H9 (cell line): ENCODE data around the gene FGFBP2. TPM values are rescaled to one million over a fixed set of nuclear protein-coding genes. Genes with fewer than 3 reads are reported as not detected.

Experiments
- DNase-seq: peaks from one replicate; pipeline ENCODE4 v3.0.0-alpha.2; 2017
- H2AFZ ChIP-seq: one replicate; pipeline ENCODE4 v1.6.1; 2013; ENCODE audit warnings: mild to moderate bottlenecking, low read length, control low read depth, moderate library complexity
- H2AK5ac ChIP-seq: 2 replicates; pipeline ENCODE4 v1.6.1; 2013; ENCODE audit warnings: low read length, control low read depth, mixed read lengths; ENCODE audit not compliant: insufficient read length
- H2BK120ac ChIP-seq: one replicate; pipeline ENCODE4 v1.6.1; 2013; ENCODE audit warnings: low read depth, mild to moderate bottlenecking, low read length, control low read depth, inconsistent platforms; ENCODE audit not compliant: poor library complexity, severe bottlenecking
- H2BK12ac ChIP-seq: 2 replicates; pipeline ENCODE4 v1.6.1; 2013; ENCODE audit warnings: low read length, control low read depth, mixed read lengths, low read depth; ENCODE audit not compliant: insufficient read length
- H2BK15ac ChIP-seq: 2 replicates; pipeline ENCODE4 v1.6.1; 2013; ENCODE audit warnings: low read depth, low read length, control low read depth
- H2BK20ac ChIP-seq: one replicate; pipeline ENCODE4 v1.6.1; 2013; ENCODE audit warnings: low read depth, mild to moderate bottlenecking, low read length, control low read depth, inconsistent platforms; ENCODE audit not compliant: poor library complexity, severe bottlenecking
- H2BK5ac ChIP-seq: 2 replicates; pipeline ENCODE4 v1.6.1; 2013; ENCODE audit warnings: low read length, control low read depth, mixed read lengths; ENCODE audit not compliant: insufficient read length
- H3K14ac ChIP-seq: 2 replicates; pipeline ENCODE4 v1.6.1; 2013; ENCODE audit warnings: low read length, control low read depth; ENCODE audit not compliant: insufficient read depth
- H3K18ac ChIP-seq: 2 replicates; pipeline ENCODE4 v1.6.1; 2013; ENCODE audit warnings: low read depth, mild to moderate bottlenecking, mixed read lengths, low read length, control low read depth; ENCODE audit not compliant: insufficient read length
- H3K23ac ChIP-seq: 2 replicates; pipeline ENCODE4 v1.6.1; 2013; ENCODE audit warnings: low read length, control low read depth, mixed read lengths, low read depth; ENCODE audit not compliant: insufficient read length
- H3K23me2 ChIP-seq: 2 replicates; pipeline ENCODE4 v1.6.1; 2013; ENCODE audit warnings: low read depth, mild to moderate bottlenecking, mixed read lengths, low read length, control low read depth; ENCODE audit not compliant: insufficient read length, poor library complexity, severe bottlenecking
- H3K27ac ChIP-seq: 2 replicates; pipeline ENCODE4 v1.5.1; 2013; ENCODE audit warnings: low read length, control low read depth, mixed read lengths, low read depth; ENCODE audit not compliant: insufficient read length
- H3K27me3 ChIP-seq: 2 replicates; pipeline ENCODE4 v1.6.1; 2013; ENCODE audit warnings: low read length, control low read depth, inconsistent platforms; ENCODE audit not compliant: insufficient read depth
- H3K4ac ChIP-seq: 2 replicates; pipeline ENCODE4 v1.6.1; 2013; ENCODE audit warnings: low read depth, mild to moderate bottlenecking, control low read depth, inconsistent platforms, low read length, moderate library complexity
- H3K4me1 ChIP-seq: 2 replicates; pipeline ENCODE4 v1.6.1; 2013; ENCODE audit warnings: low read length, control low read depth, inconsistent platforms; ENCODE audit not compliant: insufficient read depth
- H3K4me2 ChIP-seq: 2 replicates; pipeline ENCODE4 v1.6.1; 2013; ENCODE audit warnings: low read length, control low read depth, mixed read lengths; ENCODE audit not compliant: insufficient read length, insufficient read depth
- H3K56ac ChIP-seq: 2 replicates; pipeline ENCODE4 v1.6.1; 2013; ENCODE audit warnings: low read depth, mild to moderate bottlenecking, mixed read lengths, low read length, control low read depth; ENCODE audit not compliant: insufficient read length
- H3K79me1 ChIP-seq: 2 replicates; pipeline ENCODE4 v1.6.1; 2013; ENCODE audit warnings: low read depth, mild to moderate bottlenecking, moderate library complexity, low read length, control low read depth, inconsistent platforms; ENCODE audit not compliant: insufficient read depth, poor library complexity, severe bottlenecking
- H3K79me2 ChIP-seq: 2 replicates; pipeline ENCODE4 v1.6.1; 2013; ENCODE audit warnings: low read length, control low read depth, inconsistent platforms; ENCODE audit not compliant: insufficient read depth
- H3K9ac ChIP-seq: 2 replicates; pipeline ENCODE4 v1.6.1; 2013; ENCODE audit warnings: low read length, control low read depth, mixed read lengths; ENCODE audit not compliant: insufficient read length; ENCODE audit errors: extremely low read depth
- H3K9me3 ChIP-seq: one replicate; pipeline ENCODE4 v1.6.1; 2013; ENCODE audit warnings: low read depth, low read length, inconsistent platforms; ENCODE audit not compliant: control insufficient read depth
- H3T11ph ChIP-seq: one replicate; pipeline ENCODE4 v1.6.1; 2013; ENCODE audit warnings: mild to moderate bottlenecking, low read length, control low read depth, inconsistent platforms
- H4K20me1 ChIP-seq: one replicate; pipeline ENCODE4 v1.6.1; 2013; ENCODE audit not compliant: control insufficient read depth, insufficient read length, insufficient read depth
- H4K5ac ChIP-seq: 2 replicates; pipeline ENCODE4 v1.6.1; 2013; ENCODE audit warnings: low read depth, mild to moderate bottlenecking, mixed read lengths, low read length, control low read depth; ENCODE audit not compliant: insufficient read length
- H4K8ac ChIP-seq: replicated peaks from 2 replicates; pipeline ENCODE4 v1.6.1; 2013; ENCODE audit warnings: low read length, control low read depth, mixed read lengths, low read depth; ENCODE audit not compliant: insufficient read length
- H4K91ac ChIP-seq: 2 replicates; pipeline ENCODE4 v1.6.1; 2013; ENCODE audit warnings: low read depth, mild to moderate bottlenecking, moderate library complexity, mixed read lengths, low read length, control low read depth; ENCODE audit not compliant: insufficient read length
- H3K27ac Mint-ChIP-seq, 3 experiments: 2 replicates in 2 of 3; 3 replicates in 1 of 3; pipeline ENCODE4 v1.8.0; 2020 to 2021; ENCODE audit warnings: mixed read lengths in 3 of 3, mild to moderate bottlenecking in 1 of 3, moderate library complexity in 1 of 3
- H3K27me3 Mint-ChIP-seq: 2 replicates; pipeline ENCODE4 v1.8.0; 2021; ENCODE audit warnings: low read depth, mild to moderate bottlenecking, moderate library complexity, mixed read lengths
- H3K36me3 Mint-ChIP-seq, 3 experiments: 2 replicates in 2 of 3; 3 replicates in 1 of 3; pipeline ENCODE4 v1.8.0; 2020 to 2021; ENCODE audit warnings: low read depth in 3 of 3, mixed read lengths in 3 of 3; ENCODE audit not compliant: insufficient read depth in 1 of 3
- H3K4me1 Mint-ChIP-seq, 2 experiments: 2 replicates each; pipeline ENCODE4 v1.8.0; 2020; ENCODE audit warnings: mixed read lengths in 2 of 2
- H3K4me3 Mint-ChIP-seq, 2 experiments: 2 replicates in 1 of 2; 3 replicates in 1 of 2; pipeline ENCODE4 v1.8.0; 2020 to 2021; ENCODE audit warnings: mild to moderate bottlenecking in 2 of 2, mixed read lengths in 2 of 2, moderate library complexity in 1 of 2
- H3K9me3 Mint-ChIP-seq, 2 experiments: 2 replicates in 1 of 2; 3 replicates in 1 of 2; pipeline ENCODE4 v1.8.0; 2020; ENCODE audit warnings: mild to moderate bottlenecking in 2 of 2, mixed read lengths in 2 of 2, moderate library complexity in 1 of 2
- WGBS: extraction: QIAGEN DNeasy Blood & Tissue Kit; methylation state at CpG from one replicate; pipeline ENCODE4 v1.1.7; 2013; ENCODE audit warnings: missing lambda C conversion rate, low lambda C conversion rate, mixed read lengths; ENCODE audit not compliant: insufficient read length; ENCODE audit errors: extremely low coverage; 5-methylcytosine and 5-hydroxymethylcytosine counted together
- total RNA-seq: library from RNA; stranded (reverse); gene quantifications from 2 replicates; pipeline ENCODE4 v1.2.1, GENCODE V29; 2021
- TF ChIP-seq, protein P1 (sequence below): fragments of 200-600 bp; sonication (generic); conservative IDR thresholded peaks from 3 replicates; pipeline ENCODE4 v1.8.0; 2021; ENCODE audit warnings: antibody characterized with exemption, mild to moderate bottlenecking

The FGFBP2 gene
- total RNA-seq, 1 experiment from 2014 or later: not detected

GRCh38 chr4:16005676-16006075 is 42.7 kb upstream of the FGFBP2 start:
- Histone ChIP-seq H2BK5ac (no peak overlapping the region), H3K18ac (no peak overlapping the region)

More at GRCh38 chr4:16005676-16006075, 42.7 kb upstream of the FGFBP2 start:
- Histone ChIP-seq H3T11ph (no peak overlapping the region), H4K20me1 (no peaks in the 10 kb centered on the region), H3K14ac (no peak overlapping the region), H3K79me2 (no peaks in the 10 kb centered on the region), H2AFZ (no peak overlapping the region), H3K27me3 (no peaks in the 10 kb centered on the region), H2BK15ac (no peak overlapping the region), H2BK20ac (no peak overlapping the region), H2BK120ac (no peak overlapping the region), H2AK5ac (no peak overlapping the region), H3K23ac (no peak overlapping the region), H3K4me2 (no peak overlapping the region), H3K23me2 (no peaks in the 10 kb centered on the region), H3K27ac (no peak overlapping the region), H3K9me3 (no peaks in the 10 kb centered on the region), H3K4ac (no peak overlapping the region), H3K9ac (no peak overlapping the region), H3K56ac (no peak overlapping the region), H2BK12ac (no peak overlapping the region), H4K5ac (no peak overlapping the region), H3K79me1 (no peaks in the 10 kb centered on the region), H4K91ac (no peak overlapping the region), H4K8ac (no peak overlapping the region), H3K4me1 (no peaks in the 10 kb centered on the region)
- Mint-ChIP-seq H3K36me3 (peaks cover 6 to 56% (median 23%) of the 10 kb centered on the region in 3 experiments; a peak in 6 of 7 replicates), H3K27ac (no peak overlapping the region), H3K4me1 (peaks cover 6 to 12% of the 10 kb centered on the region in 2 experiments), H3K27me3 (no peaks in the 10 kb centered on the region), H3K9me3 (no peaks in the 10 kb centered on the region), H3K4me3 (no peak overlapping the region)
- WGBS: no CpG with 5 or more reads among the region's 5 CpGs
- TF ChIP-seq, protein P1, sequence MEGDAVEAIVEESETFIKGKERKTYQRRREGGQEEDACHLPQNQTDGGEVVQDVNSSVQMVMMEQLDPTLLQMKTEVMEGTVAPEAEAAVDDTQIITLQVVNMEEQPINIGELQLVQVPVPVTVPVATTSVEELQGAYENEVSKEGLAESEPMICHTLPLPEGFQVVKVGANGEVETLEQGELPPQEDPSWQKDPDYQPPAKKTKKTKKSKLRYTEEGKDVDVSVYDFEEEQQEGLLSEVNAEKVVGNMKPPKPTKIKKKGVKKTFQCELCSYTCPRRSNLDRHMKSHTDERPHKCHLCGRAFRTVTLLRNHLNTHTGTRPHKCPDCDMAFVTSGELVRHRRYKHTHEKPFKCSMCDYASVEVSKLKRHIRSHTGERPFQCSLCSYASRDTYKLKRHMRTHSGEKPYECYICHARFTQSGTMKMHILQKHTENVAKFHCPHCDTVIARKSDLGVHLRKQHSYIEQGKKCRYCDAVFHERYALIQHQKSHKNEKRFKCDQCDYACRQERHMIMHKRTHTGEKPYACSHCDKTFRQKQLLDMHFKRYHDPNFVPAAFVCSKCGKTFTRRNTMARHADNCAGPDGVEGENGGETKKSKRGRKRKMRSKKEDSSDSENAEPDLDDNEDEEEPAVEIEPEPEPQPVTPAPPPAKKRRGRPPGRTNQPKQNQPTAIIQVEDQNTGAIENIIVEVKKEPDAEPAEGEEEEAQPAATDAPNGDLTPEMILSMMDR: no peak
- no peak for DNase-seq
